Uterus (tissue), 4 donors: ENCODE results near the gene LHPP. TPM values are rescaled to one million over a fixed set of nuclear protein-coding genes. Genes with fewer than 3 reads are reported as not detected.

Experiments
- DNase-seq, 2 donors: peaks; one replicate each; pipeline ENCODE4 v3.0.0-alpha.2; 2019 to 2020
- H3K27ac ChIP-seq, 2 donors: fragments of 200-600 bp; sonication (generic); 1 replicate in 1 of 2; 2 replicates in 1 of 2; pipeline ENCODE4 v1.5.1; 2016 to 2018
- H3K27me3 ChIP-seq, 2 donors: fragments of 200-600 bp; sonication (generic); one replicate each; pipeline ENCODE4 v1.5.1; 2018 to 2019; ENCODE audit warnings: control low read depth in 1 of 2
- H3K36me3 ChIP-seq, 2 donors: fragments of 200-600 bp; sonication (generic); one replicate each; pipeline ENCODE4 v1.5.1; 2019; ENCODE audit warnings: control low read depth in 1 of 2
- H3K4me1 ChIP-seq, 2 donors: fragments of 200-600 bp; sonication (generic); one replicate each; pipeline ENCODE4 v1.5.1; 2018 to 2019; ENCODE audit warnings: control low read depth in 1 of 2
- H3K4me3 ChIP-seq, 2 donors: fragments of 200-600 bp; sonication (generic); 1 replicate in 1 of 2; 2 replicates in 1 of 2; pipeline ENCODE4 v1.5.1; 2018 to 2019; ENCODE audit warnings: mild to moderate bottlenecking in 1 of 2
- H3K9me3 ChIP-seq, 2 donors: fragments of 200-600 bp; sonication (generic); one replicate each; pipeline ENCODE4 v1.5.1; 2019; ENCODE audit warnings: control low read depth in 1 of 2
- CTCF ChIP-seq, 4 experiments: fragments of 200-600 bp in 2 of 4; fragments of 450-650 bp in 2 of 4; sonication (generic) in 2 of 4; IDR thresholded peaks; one replicate each; pipeline ENCODE4 v1.5.1; 2016 to 2019; ENCODE audit warnings: antibody characterized with exemption in 4 of 4, mild to moderate bottlenecking in 2 of 4, moderate library complexity in 1 of 4
- POLR2A ChIP-seq, 2 donors: fragments of 450-650 bp; IDR thresholded peaks; one replicate each; pipeline ENCODE4 v1.6.1; 2016; ENCODE audit warnings: antibody characterized with exemption in 2 of 2, mild to moderate bottlenecking in 1 of 2, moderate library complexity in 1 of 2
- intact Hi-C: fragments of 100-400 bp; cut with DNase I; formaldehyde crosslinking; loops from one replicate; pipeline ENCODE4 v1.15.1; 2023; ENCODE audit warnings: low total_unique reads
- total RNA-seq, 4 donors: library from RNA; depleted of rRNA in 3 of 4; stranded (reverse); fragments of >200 nt in 3 of 4; gene quantifications; one replicate each; pipeline versions ENCODE4 v1.1.0 to v1.2.4, GENCODE V29; 2014 to 2023
- donor health status: DM: yes; HTN: yes; CAD: no.

LHPP gene
- total RNA-seq, 4 donors from 2014 or later: 0.51 to 23.2 (median 15.3) TPM; not detected in 1

GRCh38 chr10:124511205-124512039 is 49.8 kb downstream of the LHPP start:
- DNase-seq: no peak
- no peak overlapping the region for H3K27ac ChIP-seq
- H3K36me3 ChIP-seq: no peaks in the 10 kb centered on the region
- H3K9me3 ChIP-seq: no peaks in the 10 kb centered on the region
- H3K27me3 ChIP-seq: no peaks in the 10 kb centered on the region
- intact Hi-C loops: no loop called here
- no peak overlapping the region for H3K4me3 ChIP-seq
- H3K4me1 ChIP-seq: no peaks in the 10 kb centered on the region
- TF ChIP-seq CTCF (IDR thresholded peaks at IDR 0.05) (no peak), POLR2A (IDR thresholded peaks at IDR 0.05) (no peak)

- H3K9me3 ChIP-seq: no peaks in the 10 kb centered on the region
- H3K27me3 ChIP-seq: no peaks in the 10 kb centered on the region
- TF ChIP-seq POLR2A (IDR thresholded peaks at IDR 0.05): no peak
- TF ChIP-seq CTCF (IDR thresholded peaks at IDR 0.05): no peak
- H3K4me1 ChIP-seq: no peaks in the 10 kb centered on the region
- no peak overlapping the region for H3K4me3 ChIP-seq
- no peaks in the 10 kb centered on the region for H3K36me3 ChIP-seq
- intact Hi-C loops: no loop called here
- H3K27ac ChIP-seq: no peak overlapping the region
- DNase-seq: no peak
These were observed 50.4 kb downstream of the LHPP start for GRCh38 chr10:124512040-124512428.

GRCh38 chr10:124512600-124512999 is 51.0 kb downstream of the LHPP start:
- H3K27me3 ChIP-seq: no peaks in the 10 kb centered on the region
- no peak for DNase-seq
- no peaks in the 10 kb centered on the region for H3K4me1 ChIP-seq
- no peak for TF ChIP-seq POLR2A (IDR thresholded peaks at IDR 0.05)
- TF ChIP-seq CTCF (IDR thresholded peaks at IDR 0.05): no peak
- no peaks in the 10 kb centered on the region for H3K9me3 ChIP-seq
- H3K36me3 ChIP-seq: no peaks in the 10 kb centered on the region
- H3K27ac ChIP-seq: no peak overlapping the region
- H3K4me3 ChIP-seq: no peak overlapping the region
- intact Hi-C loops: no loop called here

DNA sequence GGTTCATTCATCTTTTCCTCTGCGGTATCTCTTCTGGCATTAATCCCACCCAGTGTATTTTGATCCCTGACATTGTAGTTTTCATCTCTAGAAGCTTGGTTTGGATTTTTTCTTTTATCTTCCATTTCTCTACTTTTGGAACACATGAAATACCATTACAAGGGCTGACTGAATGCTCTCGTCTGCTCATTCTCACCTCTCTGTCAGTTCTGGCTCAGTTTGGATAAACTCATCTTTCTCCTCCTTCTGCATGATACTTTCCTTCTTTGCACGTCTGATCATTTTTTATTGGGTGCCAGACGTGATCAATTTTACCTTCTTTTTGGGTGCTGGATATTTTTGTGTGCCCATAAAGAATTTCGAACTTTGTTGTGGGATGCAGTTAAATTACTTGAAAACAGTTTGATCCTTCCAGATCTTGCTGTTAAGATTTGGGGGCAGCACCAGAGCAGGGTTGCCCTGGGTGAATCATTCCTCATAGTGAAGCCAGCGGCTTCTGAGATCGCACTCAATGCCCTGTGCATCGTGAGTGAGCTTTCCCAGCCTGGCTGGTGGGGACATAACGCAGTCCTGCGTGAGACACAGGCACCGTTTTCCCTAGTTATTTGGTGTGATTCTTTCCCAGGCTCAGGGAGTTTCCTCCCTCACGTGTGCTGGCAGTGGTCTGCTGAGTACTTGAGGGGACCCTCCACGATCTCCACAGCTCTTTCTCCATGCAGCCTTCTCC is 53.8 kb downstream of the LHPP start:
- H3K4me3 ChIP-seq: no peak overlapping the region
- intact Hi-C loops: no loop called here

More for the DNA sequence above, 53.8 kb downstream of the LHPP start:
- Histone ChIP-seq H3K9me3 (no peaks in the 10 kb centered on the region), H3K27ac (no peak overlapping the region), H3K36me3 (no peaks in the 10 kb centered on the region), H3K27me3 (no peaks in the 10 kb centered on the region), H3K4me1 (no peaks in the 10 kb centered on the region)
- TF ChIP-seq CTCF (IDR thresholded peaks at IDR 0.05) (no peak), POLR2A (IDR thresholded peaks at IDR 0.05) (no peak)
- no peak for DNase-seq
